ENCODE measurements around the gene GSDMA. TPM values are rescaled to one million over a fixed set of nuclear protein-coding genes. Genes with fewer than 3 reads are reported as not detected.
"Not testable (repeated sequence)": the region's sequence is repeated elsewhere in the genome, so short reads cannot be mapped to it uniquely, and the experiment has no call there.

Gene GSDMA
- total RNA-seq, 1 experiment from 2014 or later = not detected

- no peak for DNase-seq (ENCODE audit: low read depth)
These were observed 33.4 kb downstream of the GSDMA start for GRCh38 chr17:39996162-39996561.

GRCh38 chr17:39996800-39997199, 34.0 kb downstream of the GSDMA start:
- no peak for DNase-seq (ENCODE audit: low read depth)

GRCh38 chr17:39997543-39997942, 34.7 kb downstream of the GSDMA start:
- no peak for DNase-seq (ENCODE audit: low read depth)

GRCh38 chr17:39999067-39999466, 36.3 kb downstream of the GSDMA start:
- DNase-seq (ENCODE audit: low read depth) = peak; percentile 37

- no peak for DNase-seq (ENCODE audit: low read depth)
These were observed 37.4 kb downstream of the GSDMA start for GRCh38 chr17:40000161-40000560.

GRCh38 chr17:40001335-40001734, 38.5 kb downstream of the GSDMA start:
- not testable (repeated sequence) for DNase-seq (ENCODE audit: low read depth)

GRCh38 chr17:40004072-40004471, 41.3 kb downstream of the GSDMA start:
- no peak for DNase-seq (ENCODE audit: low read depth)

- no peak for DNase-seq (ENCODE audit: low read depth)
These were observed 41.9 kb downstream of the GSDMA start for GRCh38 chr17:40004712-40005111.

GRCh38 chr17:40005520-40005919, 42.7 kb downstream of the GSDMA start:
- no peak for DNase-seq (ENCODE audit: low read depth)

- not testable (repeated sequence) for DNase-seq (ENCODE audit: low read depth)
These were observed 48.2 kb downstream of the GSDMA start for GRCh38 chr17:40010946-40011500.

GRCh38 chr17:40012017-40012647, 49.3 kb downstream of the GSDMA start:
- DNase-seq (ENCODE audit: low read depth) = not testable (repeated sequence)

GRCh38 chr17:40014375-40014980, 51.7 kb downstream of the GSDMA start:
- no peak for DNase-seq (ENCODE audit: low read depth)

GRCh38 chr17:40015005-40015997, 52.5 kb downstream of the GSDMA start, which contains the start of gene CSF3:
TSS of gene CSF3 (plus strand) at chr17:40015440. CDS start at chr17:40015475, 35 bp downstream.
- no peak for DNase-seq (ENCODE audit: low read depth)

- no peak for DNase-seq (ENCODE audit: low read depth)
These were observed 53.5 kb downstream of the GSDMA start for GRCh38 chr17:40015998-40016985.

- DNase-seq (ENCODE audit: low read depth) = no peak
These were observed 54.7 kb downstream of the GSDMA start for GRCh38 chr17:40017422-40018080.

- no peak for DNase-seq (ENCODE audit: low read depth)
These were observed 55.7 kb downstream of the GSDMA start for GRCh38 chr17:40018211-40019121.

GRCh38 chr17:40019140-40019991, 56.6 kb downstream of the GSDMA start:
- no peak for DNase-seq (ENCODE audit: low read depth)

- no peak for DNase-seq (ENCODE audit: low read depth)
These were observed 57.3 kb downstream of the GSDMA start for GRCh38 chr17:40020146-40020545.

All from Daoy (cell line).